Peyer's patch (tissue), 4 donors: ENCODE data around the gene SLC22A7.

Experiments
- POLR2A ChIP-seq, 2 donors: fragments of 450-650 bp; IDR thresholded peaks; one replicate each; pipeline ENCODE4 v1.5.1; 2017; ENCODE audit warnings: antibody characterized with exemption in 2 of 2, mild to moderate bottlenecking in 2 of 2, moderate library complexity in 2 of 2
- TF ChIP-seq, protein P1 (sequence below), 6 experiments: fragments of 450-650 bp in 4 of 6; fragments of 200-600 bp in 2 of 6; sonication (generic) in 1 of 6; IDR thresholded peaks; one replicate each; pipeline ENCODE4 v1.5.1; 2017 to 2019; ENCODE audit warnings: antibody characterized with exemption in 6 of 6, mild to moderate bottlenecking in 3 of 6, moderate library complexity in 1 of 6

DNA sequence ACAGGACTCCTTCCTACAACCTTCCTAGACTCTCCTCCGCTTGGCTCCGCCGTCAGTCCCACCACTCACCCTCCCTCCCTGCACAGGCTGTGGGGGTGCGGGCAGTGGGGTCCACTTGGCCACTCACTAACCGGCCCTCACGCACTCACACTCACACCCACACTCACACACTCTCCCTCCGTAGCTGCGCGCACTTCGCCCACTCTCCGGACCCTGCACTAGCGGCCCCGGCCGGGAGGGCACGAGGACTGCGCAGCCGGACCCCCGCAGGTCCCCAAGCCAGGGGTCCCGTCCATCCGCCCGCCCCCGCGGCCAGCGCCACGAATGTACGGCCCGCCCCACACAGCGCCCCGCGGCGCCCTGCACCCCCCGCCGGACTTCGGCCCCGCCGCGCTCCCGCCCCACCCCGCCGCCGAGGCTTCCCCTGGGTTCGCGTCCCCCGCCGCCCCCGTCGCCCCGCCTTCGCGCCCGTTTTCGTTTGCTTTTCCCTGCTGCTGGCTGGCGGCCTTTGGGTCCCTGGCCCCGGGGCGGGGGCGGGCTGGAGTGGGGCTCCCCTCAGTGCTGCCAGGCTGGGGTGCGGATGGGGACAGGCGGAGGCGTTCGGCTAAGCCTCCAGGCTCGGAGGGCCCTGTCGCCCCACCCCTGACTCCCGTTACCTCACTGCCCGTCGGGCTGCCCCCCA is 23.0 kb upstream of the SLC22A7 start:
- TF ChIP-seq, protein P1, sequence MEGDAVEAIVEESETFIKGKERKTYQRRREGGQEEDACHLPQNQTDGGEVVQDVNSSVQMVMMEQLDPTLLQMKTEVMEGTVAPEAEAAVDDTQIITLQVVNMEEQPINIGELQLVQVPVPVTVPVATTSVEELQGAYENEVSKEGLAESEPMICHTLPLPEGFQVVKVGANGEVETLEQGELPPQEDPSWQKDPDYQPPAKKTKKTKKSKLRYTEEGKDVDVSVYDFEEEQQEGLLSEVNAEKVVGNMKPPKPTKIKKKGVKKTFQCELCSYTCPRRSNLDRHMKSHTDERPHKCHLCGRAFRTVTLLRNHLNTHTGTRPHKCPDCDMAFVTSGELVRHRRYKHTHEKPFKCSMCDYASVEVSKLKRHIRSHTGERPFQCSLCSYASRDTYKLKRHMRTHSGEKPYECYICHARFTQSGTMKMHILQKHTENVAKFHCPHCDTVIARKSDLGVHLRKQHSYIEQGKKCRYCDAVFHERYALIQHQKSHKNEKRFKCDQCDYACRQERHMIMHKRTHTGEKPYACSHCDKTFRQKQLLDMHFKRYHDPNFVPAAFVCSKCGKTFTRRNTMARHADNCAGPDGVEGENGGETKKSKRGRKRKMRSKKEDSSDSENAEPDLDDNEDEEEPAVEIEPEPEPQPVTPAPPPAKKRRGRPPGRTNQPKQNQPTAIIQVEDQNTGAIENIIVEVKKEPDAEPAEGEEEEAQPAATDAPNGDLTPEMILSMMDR (IDR thresholded peaks at IDR 0.05), result no peak
- peak; percentile 19 to 71 for TF ChIP-seq POLR2A (IDR thresholded peaks at IDR 0.05)
